SK-N-SH treated with all-trans-retinoic acid at 6 μM for 48 hours (cell line): ENCODE results near the gene GALNT17.

Experiments
- SNAI2 ChIP-seq: fragments of 250-450 bp; sonication (Bioruptor Pico); IDR thresholded peaks from 2 replicates; pipeline ENCODE4 v1.5.0; 2020; ENCODE audit warnings: mild to moderate bottlenecking, moderate library complexity
- TCF4 ChIP-seq: fragments of 250-450 bp; sonication (Bioruptor Pico); IDR thresholded peaks from 2 replicates; pipeline ENCODE4 v1.8.0; 2021; ENCODE audit warnings: mild to moderate bottlenecking, moderate library complexity, borderline replicate concordance
- TOX ChIP-seq: fragments of 250-450 bp; sonication (Bioruptor Pico); IDR thresholded peaks from 2 replicates; pipeline ENCODE4 v1.8.0; 2021; ENCODE audit warnings: mild to moderate bottlenecking, moderate library complexity, borderline replicate concordance
- ZC3H10 ChIP-seq: fragments of 250-450 bp; sonication (Bioruptor Pico); IDR thresholded peaks from 2 replicates; pipeline ENCODE4 v1.5.1; 2021; ENCODE audit warnings: mild to moderate bottlenecking, moderate library complexity
- ZFP3 ChIP-seq: fragments of 250-450 bp; sonication (Bioruptor Pico); IDR thresholded peaks from 2 replicates; pipeline ENCODE4 v1.5.0; 2020; ENCODE audit warnings: mild to moderate bottlenecking, moderate library complexity
- TF ChIP-seq, protein P1 (sequence below): fragments of 250-450 bp; sonication (Bioruptor Pico); IDR thresholded peaks from 2 replicates; pipeline ENCODE4 v1.5.1; 2021; ENCODE audit warnings: mild to moderate bottlenecking, moderate library complexity

- TF ChIP-seq ZC3H10 (no peak), TOX (CRISPR knock-in tag) (no peak), ZFP3 (CRISPR knock-in tag) (no peak), TCF4 (no peak), SNAI2 (CRISPR knock-in tag) (no peak)
- TF ChIP-seq, protein P1, sequence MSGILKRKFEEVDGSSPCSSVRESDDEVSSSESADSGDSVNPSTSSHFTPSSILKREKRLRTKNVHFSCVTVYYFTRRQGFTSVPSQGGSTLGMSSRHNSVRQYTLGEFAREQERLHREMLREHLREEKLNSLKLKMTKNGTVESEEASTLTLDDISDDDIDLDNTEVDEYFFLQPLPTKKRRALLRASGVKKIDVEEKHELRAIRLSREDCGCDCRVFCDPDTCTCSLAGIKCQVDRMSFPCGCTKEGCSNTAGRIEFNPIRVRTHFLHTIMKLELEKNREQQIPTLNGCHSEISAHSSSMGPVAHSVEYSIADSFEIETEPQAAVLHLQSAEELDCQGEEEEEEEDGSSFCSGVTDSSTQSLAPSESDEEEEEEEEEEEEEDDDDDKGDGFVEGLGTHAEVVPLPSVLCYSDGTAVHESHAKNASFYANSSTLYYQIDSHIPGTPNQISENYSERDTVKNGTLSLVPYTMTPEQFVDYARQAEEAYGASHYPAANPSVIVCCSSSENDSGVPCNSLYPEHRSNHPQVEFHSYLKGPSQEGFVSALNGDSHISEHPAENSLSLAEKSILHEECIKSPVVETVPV (CRISPR knock-in tag) = no peak
Measured at GRCh38 chr7:71385330-71385729, 253.4 kb downstream of the GALNT17 start.
